H9 (cell line): ENCODE data around the gene TMED3. TPM values are rescaled to one million over a fixed set of nuclear protein-coding genes. Genes with fewer than 3 reads are reported as not detected.

Experiments used
- DNase-seq: peaks from one replicate; pipeline ENCODE4 v3.0.0-alpha.2; 2017
- H2AFZ ChIP-seq: one replicate; pipeline ENCODE4 v1.6.1; 2013; ENCODE audit warnings: mild to moderate bottlenecking, low read length, control low read depth, moderate library complexity
- H2AK5ac ChIP-seq: 2 replicates; pipeline ENCODE4 v1.6.1; 2013; ENCODE audit warnings: low read length, control low read depth, mixed read lengths; ENCODE audit not compliant: insufficient read length
- H2BK120ac ChIP-seq: one replicate; pipeline ENCODE4 v1.6.1; 2013; ENCODE audit warnings: low read depth, mild to moderate bottlenecking, low read length, control low read depth, inconsistent platforms; ENCODE audit not compliant: poor library complexity, severe bottlenecking
- H2BK12ac ChIP-seq: 2 replicates; pipeline ENCODE4 v1.6.1; 2013; ENCODE audit warnings: low read length, control low read depth, mixed read lengths, low read depth; ENCODE audit not compliant: insufficient read length
- H2BK15ac ChIP-seq: 2 replicates; pipeline ENCODE4 v1.6.1; 2013; ENCODE audit warnings: low read depth, low read length, control low read depth
- H2BK20ac ChIP-seq: one replicate; pipeline ENCODE4 v1.6.1; 2013; ENCODE audit warnings: low read depth, mild to moderate bottlenecking, low read length, control low read depth, inconsistent platforms; ENCODE audit not compliant: poor library complexity, severe bottlenecking
- H2BK5ac ChIP-seq: 2 replicates; pipeline ENCODE4 v1.6.1; 2013; ENCODE audit warnings: low read length, control low read depth, mixed read lengths; ENCODE audit not compliant: insufficient read length
- H3K14ac ChIP-seq: 2 replicates; pipeline ENCODE4 v1.6.1; 2013; ENCODE audit warnings: low read length, control low read depth; ENCODE audit not compliant: insufficient read depth
- H3K18ac ChIP-seq: 2 replicates; pipeline ENCODE4 v1.6.1; 2013; ENCODE audit warnings: low read depth, mild to moderate bottlenecking, mixed read lengths, low read length, control low read depth; ENCODE audit not compliant: insufficient read length
- H3K23ac ChIP-seq: 2 replicates; pipeline ENCODE4 v1.6.1; 2013; ENCODE audit warnings: low read length, control low read depth, mixed read lengths, low read depth; ENCODE audit not compliant: insufficient read length
- H3K23me2 ChIP-seq: 2 replicates; pipeline ENCODE4 v1.6.1; 2013; ENCODE audit warnings: low read depth, mild to moderate bottlenecking, mixed read lengths, low read length, control low read depth; ENCODE audit not compliant: insufficient read length, poor library complexity, severe bottlenecking
- H3K27ac ChIP-seq: 2 replicates; pipeline ENCODE4 v1.5.1; 2013; ENCODE audit warnings: low read length, control low read depth, mixed read lengths, low read depth; ENCODE audit not compliant: insufficient read length
- H3K27me3 ChIP-seq: 2 replicates; pipeline ENCODE4 v1.6.1; 2013; ENCODE audit warnings: low read length, control low read depth, inconsistent platforms; ENCODE audit not compliant: insufficient read depth
- H3K4ac ChIP-seq: 2 replicates; pipeline ENCODE4 v1.6.1; 2013; ENCODE audit warnings: low read depth, mild to moderate bottlenecking, control low read depth, inconsistent platforms, low read length, moderate library complexity
- H3K4me1 ChIP-seq: 2 replicates; pipeline ENCODE4 v1.6.1; 2013; ENCODE audit warnings: low read length, control low read depth, inconsistent platforms; ENCODE audit not compliant: insufficient read depth
- H3K4me2 ChIP-seq: 2 replicates; pipeline ENCODE4 v1.6.1; 2013; ENCODE audit warnings: low read length, control low read depth, mixed read lengths; ENCODE audit not compliant: insufficient read length, insufficient read depth
- H3K56ac ChIP-seq: 2 replicates; pipeline ENCODE4 v1.6.1; 2013; ENCODE audit warnings: low read depth, mild to moderate bottlenecking, mixed read lengths, low read length, control low read depth; ENCODE audit not compliant: insufficient read length
- H3K79me1 ChIP-seq: 2 replicates; pipeline ENCODE4 v1.6.1; 2013; ENCODE audit warnings: low read depth, mild to moderate bottlenecking, moderate library complexity, low read length, control low read depth, inconsistent platforms; ENCODE audit not compliant: insufficient read depth, poor library complexity, severe bottlenecking
- H3K79me2 ChIP-seq: 2 replicates; pipeline ENCODE4 v1.6.1; 2013; ENCODE audit warnings: low read length, control low read depth, inconsistent platforms; ENCODE audit not compliant: insufficient read depth
- H3K9ac ChIP-seq: 2 replicates; pipeline ENCODE4 v1.6.1; 2013; ENCODE audit warnings: low read length, control low read depth, mixed read lengths; ENCODE audit not compliant: insufficient read length; ENCODE audit errors: extremely low read depth
- H3K9me3 ChIP-seq: one replicate; pipeline ENCODE4 v1.6.1; 2013; ENCODE audit warnings: low read depth, low read length, inconsistent platforms; ENCODE audit not compliant: control insufficient read depth
- H3T11ph ChIP-seq: one replicate; pipeline ENCODE4 v1.6.1; 2013; ENCODE audit warnings: mild to moderate bottlenecking, low read length, control low read depth, inconsistent platforms
- H4K20me1 ChIP-seq: one replicate; pipeline ENCODE4 v1.6.1; 2013; ENCODE audit not compliant: control insufficient read depth, insufficient read length, insufficient read depth
- H4K5ac ChIP-seq: 2 replicates; pipeline ENCODE4 v1.6.1; 2013; ENCODE audit warnings: low read depth, mild to moderate bottlenecking, mixed read lengths, low read length, control low read depth; ENCODE audit not compliant: insufficient read length
- H4K8ac ChIP-seq: replicated peaks from 2 replicates; pipeline ENCODE4 v1.6.1; 2013; ENCODE audit warnings: low read length, control low read depth, mixed read lengths, low read depth; ENCODE audit not compliant: insufficient read length
- H4K91ac ChIP-seq: 2 replicates; pipeline ENCODE4 v1.6.1; 2013; ENCODE audit warnings: low read depth, mild to moderate bottlenecking, moderate library complexity, mixed read lengths, low read length, control low read depth; ENCODE audit not compliant: insufficient read length
- H3K27ac Mint-ChIP-seq, 3 experiments: 2 replicates in 2 of 3; 3 replicates in 1 of 3; pipeline ENCODE4 v1.8.0; 2020 to 2021; ENCODE audit warnings: mixed read lengths in 3 of 3, mild to moderate bottlenecking in 1 of 3, moderate library complexity in 1 of 3
- H3K27me3 Mint-ChIP-seq: 2 replicates; pipeline ENCODE4 v1.8.0; 2021; ENCODE audit warnings: low read depth, mild to moderate bottlenecking, moderate library complexity, mixed read lengths
- H3K36me3 Mint-ChIP-seq, 3 experiments: 2 replicates in 2 of 3; 3 replicates in 1 of 3; pipeline ENCODE4 v1.8.0; 2020 to 2021; ENCODE audit warnings: low read depth in 3 of 3, mixed read lengths in 3 of 3; ENCODE audit not compliant: insufficient read depth in 1 of 3
- H3K4me1 Mint-ChIP-seq, 2 experiments: 2 replicates each; pipeline ENCODE4 v1.8.0; 2020; ENCODE audit warnings: mixed read lengths in 2 of 2
- H3K4me3 Mint-ChIP-seq, 2 experiments: 2 replicates in 1 of 2; 3 replicates in 1 of 2; pipeline ENCODE4 v1.8.0; 2020 to 2021; ENCODE audit warnings: mild to moderate bottlenecking in 2 of 2, mixed read lengths in 2 of 2, moderate library complexity in 1 of 2
- H3K9me3 Mint-ChIP-seq, 2 experiments: 2 replicates in 1 of 2; 3 replicates in 1 of 2; pipeline ENCODE4 v1.8.0; 2020; ENCODE audit warnings: mild to moderate bottlenecking in 2 of 2, mixed read lengths in 2 of 2, moderate library complexity in 1 of 2
- WGBS: extraction: QIAGEN DNeasy Blood & Tissue Kit; methylation state at CpG from one replicate; pipeline ENCODE4 v1.1.7; 2013; ENCODE audit warnings: missing lambda C conversion rate, low lambda C conversion rate, mixed read lengths; ENCODE audit not compliant: insufficient read length; ENCODE audit errors: extremely low coverage; 5-methylcytosine and 5-hydroxymethylcytosine counted together
- total RNA-seq: library from RNA; stranded (reverse); gene quantifications from 2 replicates; pipeline ENCODE4 v1.2.1, GENCODE V29; 2021
- TF ChIP-seq, protein P1 (sequence below): fragments of 200-600 bp; sonication (generic); conservative IDR thresholded peaks from 3 replicates; pipeline ENCODE4 v1.8.0; 2021; ENCODE audit warnings: antibody characterized with exemption, mild to moderate bottlenecking

TMED3 gene
- total RNA-seq, 1 experiment from 2014 or later: 46.4 TPM

DNA sequence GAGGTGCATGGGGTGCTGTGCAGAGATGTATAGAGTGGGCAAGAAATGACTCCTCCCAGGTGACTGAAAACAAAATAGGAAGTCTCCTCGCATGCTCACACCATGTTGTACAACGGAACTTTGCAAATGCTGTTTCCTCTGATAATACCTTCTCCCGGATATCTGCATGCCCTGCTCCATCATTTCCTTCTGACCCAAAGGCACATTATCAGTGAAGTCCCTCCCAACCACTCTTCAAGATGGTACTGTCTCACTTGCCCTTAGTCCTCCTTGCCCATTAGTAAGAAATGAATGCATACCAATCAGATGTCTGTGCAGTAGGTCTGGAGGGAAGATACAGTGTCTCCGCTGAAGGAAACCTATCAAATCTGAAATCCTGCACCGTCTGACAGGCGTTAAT, 12.0 kb downstream of the TMED3 start:
- peaks cover 34 to 61% (median 45%) of the 10 kb centered on the region in 3 experiments for H3K36me3 Mint-ChIP-seq
- H3K79me1 ChIP-seq: peaks cover 4% of the 10 kb centered on the region
- H3K4me2 ChIP-seq: no peak overlapping the region
- no peaks in the 10 kb centered on the region for H3K27me3 ChIP-seq
- H3K9me3 Mint-ChIP-seq: peaks cover 7 to 10% of the 10 kb centered on the region in 2 experiments
- no peak overlapping the region for H3K27ac Mint-ChIP-seq
- no peaks in the 10 kb centered on the region for H4K20me1 ChIP-seq
- no peaks in the 10 kb centered on the region for H3K27me3 Mint-ChIP-seq
- no peak overlapping the region for H3K27ac ChIP-seq
- no peak overlapping the region for H2BK20ac ChIP-seq
- H3K4me1 ChIP-seq: no peaks in the 10 kb centered on the region
- H4K5ac ChIP-seq: no peak overlapping the region
- peaks cover 8% of the 10 kb centered on the region for H3K9me3 ChIP-seq
- H2AFZ ChIP-seq: no peak overlapping the region
- no peak overlapping the region for H3K4ac ChIP-seq
- H3K56ac ChIP-seq: no peak overlapping the region
- H3K9ac ChIP-seq: no peak overlapping the region
- H3K4me3 Mint-ChIP-seq: no peak overlapping the region
- no peak overlapping the region for H4K8ac ChIP-seq
- H3K14ac ChIP-seq: no peak overlapping the region
- no peak overlapping the region for H3T11ph ChIP-seq
- no peak overlapping the region for H2BK120ac ChIP-seq
- no peak overlapping the region for H3K18ac ChIP-seq
- H2BK15ac ChIP-seq: no peak overlapping the region
- no peak overlapping the region for H2BK12ac ChIP-seq
- WGBS: no CpG with 5 or more reads among the region's 6 CpGs
- no peaks in the 10 kb centered on the region for H3K79me2 ChIP-seq
- no peak for DNase-seq
- no peak overlapping the region for H4K91ac ChIP-seq
- no peak overlapping the region for H3K23ac ChIP-seq
- no peaks in the 10 kb centered on the region for H3K4me1 Mint-ChIP-seq
- no peaks in the 10 kb centered on the region for H3K23me2 ChIP-seq
- TF ChIP-seq, protein P1, sequence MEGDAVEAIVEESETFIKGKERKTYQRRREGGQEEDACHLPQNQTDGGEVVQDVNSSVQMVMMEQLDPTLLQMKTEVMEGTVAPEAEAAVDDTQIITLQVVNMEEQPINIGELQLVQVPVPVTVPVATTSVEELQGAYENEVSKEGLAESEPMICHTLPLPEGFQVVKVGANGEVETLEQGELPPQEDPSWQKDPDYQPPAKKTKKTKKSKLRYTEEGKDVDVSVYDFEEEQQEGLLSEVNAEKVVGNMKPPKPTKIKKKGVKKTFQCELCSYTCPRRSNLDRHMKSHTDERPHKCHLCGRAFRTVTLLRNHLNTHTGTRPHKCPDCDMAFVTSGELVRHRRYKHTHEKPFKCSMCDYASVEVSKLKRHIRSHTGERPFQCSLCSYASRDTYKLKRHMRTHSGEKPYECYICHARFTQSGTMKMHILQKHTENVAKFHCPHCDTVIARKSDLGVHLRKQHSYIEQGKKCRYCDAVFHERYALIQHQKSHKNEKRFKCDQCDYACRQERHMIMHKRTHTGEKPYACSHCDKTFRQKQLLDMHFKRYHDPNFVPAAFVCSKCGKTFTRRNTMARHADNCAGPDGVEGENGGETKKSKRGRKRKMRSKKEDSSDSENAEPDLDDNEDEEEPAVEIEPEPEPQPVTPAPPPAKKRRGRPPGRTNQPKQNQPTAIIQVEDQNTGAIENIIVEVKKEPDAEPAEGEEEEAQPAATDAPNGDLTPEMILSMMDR: no peak
- H2AK5ac ChIP-seq: no peak overlapping the region
- H2BK5ac ChIP-seq: no peak overlapping the region
